Liver (tissue), 9 donors: Measurements from ENCODE around the gene PLN. TPM values are rescaled to one million over a fixed set of nuclear protein-coding genes. Genes with fewer than 3 reads are reported as not detected.

Experiments used
- DNase-seq: peaks from one replicate; pipeline ENCODE4 v3.0.0-alpha.2; 2017; ENCODE audit warnings: low spot score
- H3K27ac ChIP-seq, 2 donors: one replicate each; pipeline ENCODE4 v1.7.0; 2013; ENCODE audit warnings: inconsistent platforms in 2 of 2, low read length in 2 of 2, control low read depth in 1 of 2, low read depth in 1 of 2, mild to moderate bottlenecking in 1 of 2
- H3K27me3 ChIP-seq, 4 donors: one replicate each; pipeline versions ENCODE4 v1.6.1 to v1.7.0; 2013; ENCODE audit warnings: low read length in 3 of 4, inconsistent platforms in 1 of 4, mild to moderate bottlenecking in 1 of 4, moderate library complexity in 1 of 4; ENCODE audit not compliant: control insufficient read depth in 4 of 4, insufficient read depth in 4 of 4
- H3K36me3 ChIP-seq, 4 donors: one replicate each; pipeline versions ENCODE4 v1.6.1 to v1.7.0; 2013; ENCODE audit warnings: low read length in 3 of 4, mild to moderate bottlenecking in 3 of 4, low read depth in 1 of 4, moderate library complexity in 1 of 4; ENCODE audit not compliant: control insufficient read depth in 4 of 4, insufficient read depth in 3 of 4
- H3K4me1 ChIP-seq, 4 donors: one replicate each; pipeline versions ENCODE4 v1.6.1 to v1.7.0; 2013; ENCODE audit warnings: low read length in 3 of 4, mild to moderate bottlenecking in 3 of 4, moderate library complexity in 1 of 4; ENCODE audit not compliant: control insufficient read depth in 4 of 4, insufficient read depth in 4 of 4
- H3K4me3 ChIP-seq, 3 donors: one replicate each; pipeline versions ENCODE4 v1.6.1 to v1.7.0; 2013; ENCODE audit warnings: low read length in 3 of 3, control low read depth in 1 of 3, low read depth in 1 of 3, mild to moderate bottlenecking in 1 of 3
- H3K9ac ChIP-seq, 2 donors: one replicate each; pipeline ENCODE4 v1.7.0; 2013; ENCODE audit warnings: low read length in 2 of 2, mild to moderate bottlenecking in 2 of 2, moderate library complexity in 2 of 2, control low read depth in 1 of 2, low read depth in 1 of 2
- H3K9me3 ChIP-seq, 4 donors: one replicate each; pipeline versions ENCODE4 v1.6.1 to v1.7.0; 2013; ENCODE audit warnings: low read length in 3 of 4; ENCODE audit not compliant: control insufficient read depth in 4 of 4
- ATF3 ChIP-seq: IDR thresholded peaks from 2 replicates; pipeline ENCODE4 v1.6.1; 2016; ENCODE audit warnings: antibody characterized with exemption
- CTCF ChIP-seq: fragments of 150-350 bp; IDR thresholded peaks from 2 replicates; pipeline ENCODE4 v1.5.1; 2017; ENCODE audit warnings: improper control_type of control experiment, low read depth, low read length; ENCODE audit not compliant: missing input control
- EGR1 ChIP-seq, 2 donors: IDR thresholded peaks; 2 replicates each; pipeline ENCODE4 v1.6.1; 2016 to 2018; ENCODE audit warnings: antibody characterized with exemption in 2 of 2, low read depth in 2 of 2
- FOXA1 ChIP-seq: IDR thresholded peaks from 2 replicates; pipeline ENCODE4 v1.6.1; 2016; ENCODE audit warnings: antibody characterized with exemption
- FOXA2 ChIP-seq: IDR thresholded peaks from 2 replicates; pipeline ENCODE4 v1.6.1; 2016; ENCODE audit warnings: antibody characterized with exemption
- GABPA ChIP-seq, 2 donors: IDR thresholded peaks in 1 of 2; conservative IDR thresholded peaks in 1 of 2; 2 replicates each; pipeline ENCODE4 v1.6.1; 2016; ENCODE audit warnings: antibody characterized with exemption in 2 of 2, mild to moderate bottlenecking in 1 of 2, moderate library complexity in 1 of 2
- HNF4A ChIP-seq, 2 donors: conservative IDR thresholded peaks; 2 replicates each; pipeline ENCODE4 v1.6.1; 2016; ENCODE audit warnings: antibody characterized with exemption in 2 of 2, mild to moderate bottlenecking in 2 of 2
- HNF4G ChIP-seq: IDR thresholded peaks from 2 replicates; pipeline ENCODE4 v1.6.1; 2016; ENCODE audit warnings: antibody characterized with exemption
- JUND ChIP-seq, 2 donors: IDR thresholded peaks; 2 replicates each; pipeline ENCODE4 v1.6.1; 2016; ENCODE audit warnings: antibody characterized with exemption in 2 of 2
- MAX ChIP-seq: IDR thresholded peaks from 2 replicates; pipeline ENCODE4 v1.6.1; 2016; ENCODE audit warnings: antibody characterized with exemption
- NR2F2 ChIP-seq: IDR thresholded peaks from 2 replicates; pipeline ENCODE4 v1.6.1; 2016; ENCODE audit warnings: antibody characterized with exemption
- RAD21 ChIP-seq, 2 donors: IDR thresholded peaks; 2 replicates each; pipeline ENCODE4 v1.6.1; 2016; ENCODE audit warnings: antibody characterized with exemption in 2 of 2, mild to moderate bottlenecking in 2 of 2
- REST ChIP-seq: IDR thresholded peaks from 2 replicates; pipeline ENCODE4 v1.6.1; 2016; ENCODE audit warnings: antibody characterized with exemption, mild to moderate bottlenecking
- RXRA ChIP-seq, 2 donors: IDR thresholded peaks; 2 replicates each; pipeline ENCODE4 v1.6.1; 2017 to 2018; ENCODE audit warnings: antibody characterized with exemption in 2 of 2, mild to moderate bottlenecking in 1 of 2
- SP1 ChIP-seq: IDR thresholded peaks from 2 replicates; pipeline ENCODE4 v1.6.1; 2018; ENCODE audit warnings: antibody characterized with exemption, mild to moderate bottlenecking
- TAF1 ChIP-seq: conservative IDR thresholded peaks from 2 replicates; pipeline ENCODE4 v1.6.1; 2016; ENCODE audit warnings: antibody characterized with exemption, mild to moderate bottlenecking
- YY1 ChIP-seq: IDR thresholded peaks from 2 replicates; pipeline ENCODE4 v1.6.1; 2016; ENCODE audit warnings: antibody characterized with exemption, mild to moderate bottlenecking
- ZBTB33 ChIP-seq: IDR thresholded peaks from 2 replicates; pipeline ENCODE4 v1.6.1; 2016; ENCODE audit warnings: antibody characterized with exemption
- WGBS: extraction: QIAGEN DNeasy Blood & Tissue Kit; methylation state at CpG from one replicate; pipeline ENCODE4 v1.1.7; 2013; 5-methylcytosine and 5-hydroxymethylcytosine counted together
- polyA plus RNA-seq, 2 donors: library from polyadenylated mRNA; stranded (reverse) in 1 of 2; unstranded in 1 of 2; fragments of 200-250 nt in 1 of 2; fragments of >200 nt in 1 of 2; fragmentation: Nextera tagmentation in 1 of 2; extraction: Ambion mirVana in 1 of 2; gene quantifications; one replicate each; pipeline versions ENCODE4 v1.2.1 to v1.2.3, GENCODE V29; 2013 to 2015
- total RNA-seq, 2 donors: library from RNA; depleted of rRNA; stranded (reverse); fragments of >200 nt; gene quantifications; one replicate each; pipeline ENCODE4 v1.2.3, GENCODE V29; 2014
- donor health status: healthy.
- donor health status: healthy.
- donor health status: healthy.
- donor health status: healthy.
- donor health status: healthy.

PLN gene
- total and polyA plus RNA-seq, 4 donors, result 0.14 to 1.3 (median 0.44) TPM

GRCh38 chr6:118596774-118597320 is 48.8 kb downstream of the PLN start:
- DNase-seq, result no peak
- no peaks in the 10 kb centered on the region for H3K36me3 ChIP-seq
- no peaks in the 10 kb centered on the region for H3K27me3 ChIP-seq
- H3K9ac ChIP-seq, result no peak overlapping the region
- no peaks in the 10 kb centered on the region for H3K9me3 ChIP-seq
- H3K4me3 ChIP-seq, result no peak overlapping the region
- H3K27ac ChIP-seq, result no peak overlapping the region
- H3K4me1 ChIP-seq, result peaks cover 0 to 3% (median 0%) of the 10 kb centered on the region in 4 donors
- TF ChIP-seq YY1, result no peak
- no peak for TF ChIP-seq RXRA (IDR thresholded peaks at IDR 0.05)
- no peak for TF ChIP-seq FOXA1
- no peak for TF ChIP-seq ATF3
- TF ChIP-seq TAF1, result no peak
- TF ChIP-seq MAX, result no peak
- TF ChIP-seq RAD21 (IDR thresholded peaks at IDR 0.05), result no peak
- no peak for TF ChIP-seq EGR1 (IDR thresholded peaks at IDR 0.05; ENCODE audit: low read depth in 2 of 2)
- no peak for TF ChIP-seq CTCF
- no peak for TF ChIP-seq REST
- no peak for TF ChIP-seq SP1
- no peak for TF ChIP-seq ZBTB33
- no peak for TF ChIP-seq GABPA (IDR thresholded peaks at IDR 0.05 in 1 of 2, conservative IDR thresholded peaks at IDR 0.05 in 1 of 2)
- no peak for TF ChIP-seq HNF4G
- TF ChIP-seq HNF4A (conservative IDR thresholded peaks at IDR 0.05), result no peak
- no peak for TF ChIP-seq FOXA2
- no peak for TF ChIP-seq NR2F2
- TF ChIP-seq JUND (IDR thresholded peaks at IDR 0.05), result no peak
- 91% methylated on average over 5 of the region's 5 CpGs for WGBS
